SIG-M5 treated with dmso at 0.1 percent for 504 hours (cell line): ENCODE data around the gene PFKFB2.

Experiments used
- DNase-seq: peaks from one replicate; lab custom pipeline; 2025; ENCODE audit not compliant: unreplicated experiment; lab: John Stamatoyannopoulos, UW

Gene PFKFB2

GRCh38 chr1:207063014-207063413, 9.9 kb downstream of the PFKFB2 start:
- DNase-seq = no peak

- no peak for DNase-seq
Observed at GRCh38 chr1:207064561-207064960, 11.5 kb downstream of the PFKFB2 start.

DNA sequence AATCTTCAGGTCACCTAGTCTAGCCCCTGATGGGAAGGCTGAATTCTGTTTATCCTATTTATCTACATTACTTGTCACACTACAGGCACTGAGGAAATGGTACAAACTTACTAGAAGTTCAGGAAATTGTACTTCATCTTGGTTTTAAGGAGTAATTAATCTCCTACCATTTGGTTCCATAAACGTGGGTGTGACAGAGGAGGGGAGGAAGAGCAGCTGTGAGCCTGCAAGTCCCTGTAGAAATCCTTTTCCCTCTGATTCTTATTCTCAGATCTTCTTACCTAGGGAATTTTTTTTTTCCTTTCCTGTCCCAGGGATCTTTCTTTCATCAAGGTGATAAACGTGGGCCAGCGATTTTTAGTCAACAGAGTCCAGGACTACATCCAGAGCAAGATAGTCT, 14.1 kb downstream of the PFKFB2 start:
- DNase-seq = no peak

GRCh38 chr1:207067665-207068064, 14.6 kb downstream of the PFKFB2 start:
- DNase-seq = no peak

- peak; percentile 81 for DNase-seq
Observed at GRCh38 chr1:207069061-207069460, 16.0 kb downstream of the PFKFB2 start.

GRCh38 chr1:207069858-207070506, 16.9 kb downstream of the PFKFB2 start:
- DNase-seq = peak; percentile 19

DNA sequence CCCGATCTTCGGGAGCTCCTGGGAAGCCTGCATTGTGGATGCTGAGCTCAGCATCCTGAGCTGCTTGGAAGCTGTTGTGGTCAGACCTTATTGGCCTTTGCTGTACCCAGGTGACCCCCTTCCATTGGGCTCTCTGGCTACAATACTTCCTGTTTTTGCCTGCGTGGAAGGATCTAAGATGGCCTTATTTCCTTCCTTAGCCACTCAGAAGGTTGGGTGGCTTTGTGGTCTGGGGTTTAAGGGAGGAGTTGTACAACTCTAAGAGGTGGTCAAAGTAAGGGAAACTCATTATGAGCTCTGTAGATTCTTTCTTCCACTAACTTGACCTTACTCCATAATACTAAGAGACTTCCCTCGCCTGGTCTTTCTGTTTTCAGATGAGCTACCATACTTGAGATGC, 17.7 kb downstream of the PFKFB2 start:
- peak; percentile 56 for DNase-seq

DNA sequence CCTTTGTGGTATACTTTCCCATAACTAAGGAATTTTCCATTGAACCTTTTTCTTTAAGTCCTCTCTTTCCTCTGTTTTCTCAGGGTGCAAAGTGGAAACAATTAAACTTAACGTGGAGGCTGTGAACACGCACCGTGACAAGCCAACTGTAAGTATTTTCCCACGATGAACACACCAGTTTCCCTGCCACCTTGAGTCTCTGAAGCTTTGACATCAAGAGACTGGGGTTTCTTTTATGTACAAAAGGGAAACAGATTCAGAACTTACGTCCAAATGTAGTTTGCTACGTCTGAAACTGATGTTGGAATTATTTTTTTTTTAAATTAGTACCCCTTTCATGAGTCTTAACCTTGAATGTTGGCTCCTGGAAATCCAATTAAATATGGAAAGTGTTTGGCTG, 18.4 kb downstream of the PFKFB2 start:
- no peak for DNase-seq

GRCh38 chr1:207072233-207072632, 19.2 kb downstream of the PFKFB2 start:
- no peak for DNase-seq

DNA sequence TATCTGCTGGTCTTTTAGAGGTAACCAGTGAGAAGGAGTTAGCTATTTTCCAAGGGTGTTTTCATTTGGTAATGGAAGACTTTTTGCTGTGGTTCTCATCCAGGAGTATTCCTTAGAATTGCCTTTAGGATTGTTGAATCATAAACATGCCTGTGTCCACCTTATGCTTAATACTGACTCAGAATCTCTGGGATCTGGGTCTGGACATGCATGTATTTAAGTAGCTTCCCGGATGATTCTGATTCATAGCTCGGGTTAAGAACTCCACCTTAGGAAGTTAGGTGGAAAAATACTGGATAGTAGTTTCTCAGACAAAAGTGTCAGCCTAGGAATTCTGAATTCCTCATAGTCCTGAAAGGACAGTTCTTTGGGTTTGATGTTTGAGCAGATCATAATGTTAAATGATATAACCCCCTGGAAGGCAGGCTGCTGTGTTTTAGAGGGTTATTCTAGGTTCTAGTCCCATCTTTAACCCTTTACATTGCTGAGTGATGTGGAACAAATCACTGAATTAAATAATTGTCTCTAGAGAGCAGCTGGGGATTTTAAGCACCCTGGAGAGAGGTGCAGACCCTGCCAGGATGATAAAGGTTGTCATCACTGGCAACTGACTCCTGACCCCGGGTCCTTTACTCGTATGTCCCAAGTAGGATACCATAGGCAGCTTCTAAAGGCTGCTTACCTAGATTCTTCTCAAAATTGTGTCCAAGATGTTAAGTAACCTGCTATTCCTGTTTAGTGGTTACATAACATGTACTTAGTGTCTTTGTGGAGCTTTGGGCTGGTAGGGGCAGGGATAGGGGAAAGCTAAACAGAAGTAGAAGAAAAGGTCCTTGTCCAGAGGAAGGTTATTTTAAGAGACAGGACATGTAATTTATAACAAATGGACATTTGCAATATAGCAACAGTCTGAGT, 21.1 kb downstream of the PFKFB2 start:
- DNase-seq = no peak

DNA sequence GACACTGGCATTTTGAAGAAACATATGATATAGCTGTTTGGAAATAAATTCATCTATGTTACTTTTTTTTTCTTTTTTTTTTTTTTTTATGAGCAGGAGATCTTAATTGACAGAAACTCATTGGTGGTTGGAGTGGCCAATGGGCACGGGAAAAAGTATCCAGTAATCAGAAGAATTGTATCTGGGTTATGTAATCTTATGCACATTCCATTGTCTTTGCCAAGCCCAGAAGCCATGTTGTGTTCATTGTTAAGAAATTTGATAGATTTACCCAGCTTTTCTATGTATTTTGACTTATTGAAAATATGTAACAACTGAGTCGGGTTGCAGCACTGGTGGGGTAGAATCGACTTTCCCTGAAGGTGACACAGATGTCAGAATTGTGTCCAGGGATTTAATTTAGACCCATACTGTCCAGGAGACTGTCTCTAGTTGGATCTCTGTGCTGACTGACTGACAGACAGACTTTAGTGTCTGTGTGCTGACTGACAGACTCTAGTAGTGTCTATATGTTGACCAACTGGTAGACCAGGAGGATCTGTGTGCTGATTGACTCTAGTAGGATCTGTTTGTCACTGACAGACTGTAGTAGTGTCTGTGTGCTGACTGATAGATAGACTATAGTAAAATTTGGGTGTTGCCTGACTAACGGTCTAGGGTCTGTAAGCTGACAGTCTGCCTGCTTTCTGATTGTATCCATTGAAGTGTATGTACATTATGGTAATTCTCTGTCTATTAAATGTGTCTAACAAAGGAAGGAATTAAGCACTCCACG, 23.3 kb downstream of the PFKFB2 start:
- DNase-seq = no peak

DNA sequence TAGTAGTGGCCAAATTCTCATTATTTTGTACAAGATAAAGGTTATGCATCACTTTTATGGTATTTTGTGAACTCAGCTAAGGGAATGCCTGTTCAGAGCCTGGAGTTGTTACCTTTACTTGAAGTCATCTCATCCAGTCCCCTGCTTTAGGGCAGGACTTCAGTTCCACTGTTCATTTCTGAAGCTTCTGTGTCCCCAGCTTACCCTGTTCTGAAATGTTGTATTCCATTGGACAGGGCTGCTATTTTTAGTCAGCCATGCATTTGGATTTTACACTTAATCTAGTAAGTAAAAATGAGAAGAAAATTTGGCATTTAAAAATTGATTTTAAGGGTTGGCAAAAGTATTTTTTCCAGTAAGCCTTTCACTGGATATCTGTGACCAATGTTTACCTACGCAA, 23.9 kb downstream of the PFKFB2 start:
- DNase-seq = no peak

DNA sequence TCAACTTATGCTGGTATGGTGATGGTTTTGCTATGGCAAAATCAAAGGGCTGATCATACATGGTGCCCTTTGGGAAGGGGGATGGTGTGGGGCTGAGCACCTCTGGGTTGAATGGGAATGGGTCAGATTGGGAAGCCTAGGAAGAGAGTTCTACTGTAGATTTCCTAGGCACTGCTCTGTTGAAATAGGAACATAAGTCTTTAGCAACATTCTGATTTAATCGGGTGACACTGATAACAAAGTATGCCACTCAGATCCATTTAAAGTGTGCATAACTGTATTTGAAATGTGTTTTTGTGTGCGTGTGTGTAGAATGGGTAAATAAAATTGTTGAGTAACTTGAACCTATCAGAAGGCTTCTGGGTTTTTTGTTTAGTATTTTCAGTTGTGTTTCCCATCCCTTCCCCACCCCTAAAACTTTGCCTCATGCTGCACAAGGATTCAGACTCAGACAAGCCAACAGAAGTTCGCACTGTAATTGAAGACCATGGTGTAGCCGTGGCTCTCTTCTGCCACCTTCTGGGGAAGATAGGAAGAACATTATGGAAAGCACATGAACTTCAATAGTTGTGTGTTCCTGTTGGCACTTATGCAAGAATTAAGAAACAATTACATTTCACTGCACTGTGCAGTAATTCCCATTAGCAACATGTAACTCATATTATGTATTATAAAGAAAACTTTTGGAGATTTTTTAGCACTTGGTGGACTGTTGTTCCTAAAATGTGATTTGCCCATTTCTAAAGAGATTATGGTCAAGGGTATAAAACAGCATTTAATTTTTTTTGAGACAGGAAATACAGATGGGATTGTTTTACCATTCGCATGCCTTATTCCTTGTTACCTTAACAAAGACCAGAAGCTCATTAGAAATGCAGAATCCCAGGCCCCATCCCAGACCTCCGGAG, 24.6 kb downstream of the PFKFB2 start:
- DNase-seq = peak; percentile 91

GRCh38 chr1:207078578-207079132, 25.6 kb downstream of the PFKFB2 start:
- DNase-seq = no peak

DNA sequence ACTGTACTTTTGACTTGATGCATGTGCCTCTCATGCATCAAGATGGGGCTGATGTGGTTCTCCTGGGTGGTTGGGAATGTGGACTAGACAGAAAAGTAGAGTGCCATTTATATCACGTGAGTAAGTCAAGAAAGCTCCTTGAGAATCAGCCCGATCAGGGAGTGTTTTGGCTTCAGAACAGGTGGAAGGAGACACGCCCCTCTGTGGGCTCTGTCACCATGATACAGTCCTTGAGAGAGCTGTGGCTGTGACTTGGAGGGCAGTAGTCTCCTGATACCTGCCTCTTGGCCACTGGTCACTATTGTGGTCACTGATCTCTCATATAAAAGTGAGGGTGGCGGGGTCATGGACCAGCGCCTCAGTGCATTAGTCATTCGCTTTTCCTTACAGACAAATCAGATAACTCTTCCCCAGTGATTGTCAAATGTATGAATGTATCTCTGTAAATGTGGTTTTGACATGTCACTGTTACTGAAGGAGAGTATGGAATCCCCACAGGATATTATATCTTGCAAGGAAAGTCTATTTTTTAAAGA, 26.7 kb downstream of the PFKFB2 start:
- no peak for DNase-seq

GRCh38 chr1:207081088-207081487, 28.0 kb downstream of the PFKFB2 start:
- no peak for DNase-seq

DNA sequence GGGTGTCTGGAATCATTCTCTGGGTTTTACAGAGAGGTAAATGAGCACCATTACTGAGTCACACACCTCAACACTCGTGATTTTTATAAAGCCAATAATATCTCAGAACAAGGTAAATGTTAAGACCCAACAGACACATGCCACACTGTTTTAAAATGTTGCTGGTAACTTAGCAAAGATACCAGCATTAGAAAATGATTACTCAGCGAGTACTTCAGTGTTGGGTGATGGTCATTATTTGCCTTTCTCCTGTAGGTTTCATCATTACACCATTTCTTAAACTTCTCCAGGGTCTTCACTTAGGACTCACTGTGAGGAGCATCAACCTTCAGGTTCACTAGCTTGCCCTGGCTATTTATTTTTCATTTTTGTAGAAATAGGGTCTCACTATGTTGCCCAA, 28.7 kb downstream of the PFKFB2 start:
- no peak for DNase-seq

DNA sequence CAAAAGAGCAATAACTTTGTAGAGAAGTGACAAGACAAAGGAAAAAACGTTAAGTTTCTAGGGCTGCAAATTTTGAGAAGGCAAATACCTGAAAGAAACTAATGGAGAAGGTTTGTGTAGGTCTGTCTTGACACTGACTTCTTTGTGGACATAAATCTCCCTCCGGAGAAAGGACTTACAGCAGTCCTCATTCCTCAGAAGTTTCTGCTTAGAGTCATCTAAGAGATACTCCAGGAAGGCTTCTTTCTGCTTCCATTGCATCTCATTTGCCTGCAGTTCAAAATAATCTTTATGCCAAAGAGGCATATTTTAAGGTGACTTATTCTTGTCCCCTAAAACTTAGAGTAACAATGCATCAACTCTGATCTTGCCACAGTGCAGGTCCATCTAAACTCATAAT, 31.2 kb downstream of the PFKFB2 start:
- no peak for DNase-seq

GRCh38 chr1:207084701-207085180, 31.7 kb downstream of the PFKFB2 start:
- peak; percentile 77 for DNase-seq

DNA sequence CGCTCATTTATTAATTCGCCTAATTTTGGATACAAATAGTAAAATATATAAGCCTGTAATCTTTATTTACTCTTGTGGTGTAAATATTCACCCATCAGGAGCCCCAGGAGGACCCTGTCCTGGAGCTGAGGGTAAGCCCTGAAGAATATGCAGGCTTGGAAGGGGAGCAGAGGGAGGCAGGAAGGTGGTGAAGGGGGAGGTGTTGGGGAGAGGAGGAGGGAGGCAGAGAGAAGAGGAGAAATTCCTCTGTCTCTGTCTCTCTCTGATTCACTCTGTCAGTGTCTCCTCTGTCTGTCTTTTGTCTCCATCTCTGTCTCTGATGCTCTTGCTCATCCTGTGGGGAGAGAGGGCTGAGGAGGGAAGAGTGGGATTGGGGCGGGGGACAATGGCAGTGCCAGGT, 32.8 kb downstream of the PFKFB2 start:
- no peak for DNase-seq
